ENCODE data around the gene CRK. TPM values are rescaled to one million over a fixed set of nuclear protein-coding genes. Genes with fewer than 3 reads are reported as not detected.
"Not testable (repeated sequence)": the region's sequence is repeated elsewhere in the genome, so short reads cannot be mapped to it uniquely, and the experiment has no call there.

Gene CRK
- total RNA-seq, 2 donors from 2014 or later: 50.5 to 52.3 TPM

GRCh38 chr17:1452836-1453235 is 3.2 kb downstream of the CRK start:
- DNase-seq: no peak
- Histone ChIP-seq H3K27me3 (ENCODE audit: control insufficient read depth, insufficient read depth, low read length, poor library complexity, severe bottlenecking) (no peaks in the 10 kb centered on the region), H3K9me3 (ENCODE audit: control insufficient read depth, low read length) (no peaks in the 10 kb centered on the region), H3K27ac (ENCODE audit: low read depth, low read length) (no peak overlapping the region), H3K36me3 (ENCODE audit: control insufficient read depth, insufficient read depth, low read length) (peaks cover 51% of the 10 kb centered on the region), H3K9ac (ENCODE audit: extremely low read depth, low read length, poor library complexity, severe bottlenecking) (no peak overlapping the region), H3K4me1 (ENCODE audit: control insufficient read depth, insufficient read depth, low read length) (no peaks in the 10 kb centered on the region), H3K4me3 (ENCODE audit: low read length) (peak overlapping the region; percentile 43)
- Mint-ChIP-seq H3K36me3 (ENCODE audit: low read depth) (peaks cover 35% of the 10 kb centered on the region), H3K4me3 (no peak overlapping the region), H3K4me1 (peaks cover 11% of the 10 kb centered on the region), H3K9me3 (no peaks in the 10 kb centered on the region), H3K27me3 (ENCODE audit: insufficient read depth) (peaks cover 2% of the 10 kb centered on the region), H3K27ac (peak overlapping the region; percentile 64)
- no peak for TF ChIP-seq CTCF (conservative IDR thresholded peaks at IDR 0.05)
- 92 to 93% methylated on average over 2 to 5 of the region's 5 CpGs for WGBS, 2 experiments (ENCODE audit: insufficient coverage in 1 of 2, insufficient read length in 1 of 2)

- not testable (repeated sequence) for H3K27me3 Mint-ChIP-seq (ENCODE audit: insufficient read depth); H3K9ac ChIP-seq (ENCODE audit: extremely low read depth, low read length, poor library complexity, severe bottlenecking); H3K4me3 ChIP-seq (ENCODE audit: low read length); H3K4me1 Mint-ChIP-seq; H3K27ac Mint-ChIP-seq; H3K4me3 Mint-ChIP-seq; DNase-seq; H3K9me3 ChIP-seq (ENCODE audit: control insufficient read depth, low read length); H3K9me3 Mint-ChIP-seq; H3K27ac ChIP-seq (ENCODE audit: low read depth, low read length); H3K4me1 ChIP-seq (ENCODE audit: control insufficient read depth, insufficient read depth, low read length); H3K27me3 ChIP-seq (ENCODE audit: control insufficient read depth, insufficient read depth, low read length, poor library complexity, severe bottlenecking)
- 96 to 97% methylated on average over 15 to 21 of the region's 21 CpGs for WGBS, 2 experiments (ENCODE audit: insufficient coverage in 1 of 2, insufficient read length in 1 of 2)
- H3K36me3 ChIP-seq (ENCODE audit: control insufficient read depth, insufficient read depth, low read length): peaks cover 59% of the 10 kb centered on the region
- H3K36me3 Mint-ChIP-seq (ENCODE audit: low read depth): peaks cover 54% of the 10 kb centered on the region
These were observed 5.8 kb downstream of the CRK start for GRCh38 chr17:1450261-1450660.

- Histone ChIP-seq H3K27me3 (ENCODE audit: control insufficient read depth, insufficient read depth, low read length, poor library complexity, severe bottlenecking) (no peaks in the 10 kb centered on the region), H3K9ac (ENCODE audit: extremely low read depth, low read length, poor library complexity, severe bottlenecking) (no peak overlapping the region), H3K9me3 (ENCODE audit: control insufficient read depth, low read length) (no peaks in the 10 kb centered on the region), H3K27ac (ENCODE audit: low read depth, low read length) (no peak overlapping the region), H3K36me3 (ENCODE audit: control insufficient read depth, insufficient read depth, low read length) (peaks cover 59% of the 10 kb centered on the region), H3K4me1 (ENCODE audit: control insufficient read depth, insufficient read depth, low read length) (no peaks in the 10 kb centered on the region), H3K4me3 (ENCODE audit: low read length) (no peak overlapping the region)
- no peak for DNase-seq
- Mint-ChIP-seq H3K9me3 (no peaks in the 10 kb centered on the region), H3K27me3 (ENCODE audit: insufficient read depth) (no peaks in the 10 kb centered on the region), H3K36me3 (ENCODE audit: low read depth) (peaks cover 55% of the 10 kb centered on the region), H3K4me1 (peaks cover 2% of the 10 kb centered on the region), H3K4me3 (no peak overlapping the region), H3K27ac (no peak overlapping the region)
- TF ChIP-seq CTCF (conservative IDR thresholded peaks at IDR 0.05): no peak
- WGBS, 2 experiments (ENCODE audit: insufficient coverage in 1 of 2, insufficient read length in 1 of 2): 80 to 91% methylated on average over 2 to 5 of the region's 5 CpGs
These were observed 6.5 kb downstream of the CRK start for GRCh38 chr17:1449412-1449967.

GRCh38 chr17:1447052-1447451 is 9.0 kb downstream of the CRK start:
- Histone ChIP-seq H3K9me3 (ENCODE audit: control insufficient read depth, low read length) (no peaks in the 10 kb centered on the region), H3K36me3 (ENCODE audit: control insufficient read depth, insufficient read depth, low read length) (peaks cover 53% of the 10 kb centered on the region), H3K9ac (ENCODE audit: extremely low read depth, low read length, poor library complexity, severe bottlenecking) (no peak overlapping the region), H3K27me3 (ENCODE audit: control insufficient read depth, insufficient read depth, low read length, poor library complexity, severe bottlenecking) (no peaks in the 10 kb centered on the region), H3K4me1 (ENCODE audit: control insufficient read depth, insufficient read depth, low read length) (no peaks in the 10 kb centered on the region), H3K4me3 (ENCODE audit: low read length) (no peak overlapping the region), H3K27ac (ENCODE audit: low read depth, low read length) (no peak overlapping the region)
- DNase-seq: no peak
- Mint-ChIP-seq H3K4me1 (no peaks in the 10 kb centered on the region), H3K27me3 (ENCODE audit: insufficient read depth) (no peaks in the 10 kb centered on the region), H3K27ac (no peak overlapping the region), H3K36me3 (ENCODE audit: low read depth) (peaks cover 51% of the 10 kb centered on the region), H3K4me3 (no peak overlapping the region), H3K9me3 (no peaks in the 10 kb centered on the region)
- WGBS, 2 experiments (ENCODE audit: insufficient coverage in 1 of 2, insufficient read length in 1 of 2): 96 to 97% methylated on average over 7 of the region's 7 CpGs
- no peak for TF ChIP-seq CTCF (conservative IDR thresholded peaks at IDR 0.05)
